Heart left ventricle (tissue), 13 donors: ENCODE data around the gene RTL10.

Experiments used
- POLR2A ChIP-seq, 2 donors: fragments of 450-650 bp; IDR thresholded peaks; one replicate each; pipeline ENCODE4 v1.6.1; 2017; ENCODE audit warnings: antibody characterized with exemption in 2 of 2, mild to moderate bottlenecking in 2 of 2, moderate library complexity in 2 of 2
- TF ChIP-seq, protein P1 (sequence below), 12 donors: fragments of 200-600 bp; sonication (generic) in 4 of 12; IDR thresholded peaks; one replicate each; pipeline versions ENCODE4 v1.5.0 to v1.8.0; 2018 to 2022; ENCODE audit warnings: antibody characterized with exemption in 12 of 12, mild to moderate bottlenecking in 5 of 12
- donor health status: ischemic (EF 13 %, LVEDD 7.1; RV severe dilation, severe dysfunction).
- donor health status: DM: no; HTN: yes; CAD: no.
- donor health status: DM: no; HTN: no; CAD: no.
- donor health status: ischemic (EF 25% LVEDD 6.9; RV normal size, moderate dysfunction).
- donor health status: ischemic (EF 25% LVEDD 5.7; RV mildly dilated, moderate dysfunction).
- donor health status: ischemic (EF 35%, LVEDD 5.7; RV mildly dilated, moderate dysfunction).
- donor health status: nonischemic (EF 11% LVEDD 7.7; RV severe dilation, severe dysfunction).
- donor health status: DM: yes; HTN: yes; CAD: no.
- donor health status: PGD.
- donor health status: ischemic (EF 29% LVEDD 5.4; RV normal size, mild dysfunction).
- donor health status: nonischemic (EF 23%, LVEDD 6.1; RV moderate dilation, normal function).

DNA sequence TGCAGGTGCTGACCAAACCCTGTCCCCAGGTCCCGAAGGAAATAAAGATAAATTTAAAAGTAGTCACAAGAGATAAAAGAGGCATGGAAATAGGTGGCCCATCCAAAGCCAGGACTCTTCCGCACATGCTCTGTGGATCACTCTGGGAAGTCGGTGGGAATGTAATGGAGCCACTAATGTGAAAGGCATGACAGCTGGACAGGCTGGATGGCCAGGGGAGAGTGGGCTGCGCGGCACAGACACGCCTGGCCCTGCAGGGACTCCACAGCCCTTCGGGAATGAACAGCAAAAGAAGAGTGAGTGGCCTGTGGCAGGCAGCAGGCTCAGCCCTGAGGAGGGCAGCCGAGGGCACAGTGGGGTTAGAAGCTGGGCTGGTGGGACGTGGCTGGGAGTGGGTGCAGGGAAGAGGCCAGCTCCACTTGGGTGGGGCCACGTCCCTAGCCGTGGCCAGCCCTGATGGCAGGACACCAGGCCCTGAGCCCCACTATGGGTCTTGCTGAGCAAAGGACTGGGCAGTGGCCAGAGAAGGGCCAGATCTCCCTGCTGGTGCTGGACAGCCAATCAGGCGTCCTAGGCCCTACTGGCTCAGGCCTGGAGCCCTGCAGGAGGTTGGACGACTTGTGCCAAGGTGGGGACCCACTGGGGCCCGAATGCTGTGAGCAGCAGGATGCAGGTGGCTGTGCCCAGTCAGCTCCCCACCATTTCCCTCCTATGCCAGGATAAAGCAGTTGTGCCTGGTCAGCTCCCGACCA is 31.3 kb upstream of the RTL10 start:
- TF ChIP-seq, protein P1, sequence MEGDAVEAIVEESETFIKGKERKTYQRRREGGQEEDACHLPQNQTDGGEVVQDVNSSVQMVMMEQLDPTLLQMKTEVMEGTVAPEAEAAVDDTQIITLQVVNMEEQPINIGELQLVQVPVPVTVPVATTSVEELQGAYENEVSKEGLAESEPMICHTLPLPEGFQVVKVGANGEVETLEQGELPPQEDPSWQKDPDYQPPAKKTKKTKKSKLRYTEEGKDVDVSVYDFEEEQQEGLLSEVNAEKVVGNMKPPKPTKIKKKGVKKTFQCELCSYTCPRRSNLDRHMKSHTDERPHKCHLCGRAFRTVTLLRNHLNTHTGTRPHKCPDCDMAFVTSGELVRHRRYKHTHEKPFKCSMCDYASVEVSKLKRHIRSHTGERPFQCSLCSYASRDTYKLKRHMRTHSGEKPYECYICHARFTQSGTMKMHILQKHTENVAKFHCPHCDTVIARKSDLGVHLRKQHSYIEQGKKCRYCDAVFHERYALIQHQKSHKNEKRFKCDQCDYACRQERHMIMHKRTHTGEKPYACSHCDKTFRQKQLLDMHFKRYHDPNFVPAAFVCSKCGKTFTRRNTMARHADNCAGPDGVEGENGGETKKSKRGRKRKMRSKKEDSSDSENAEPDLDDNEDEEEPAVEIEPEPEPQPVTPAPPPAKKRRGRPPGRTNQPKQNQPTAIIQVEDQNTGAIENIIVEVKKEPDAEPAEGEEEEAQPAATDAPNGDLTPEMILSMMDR (IDR thresholded peaks at IDR 0.05) = no peak
- no peak for TF ChIP-seq POLR2A (IDR thresholded peaks at IDR 0.05)
